Naive thymus-derived CD4-positive, alpha-beta T cell (primary cell): Measurements from ENCODE around the gene SORCS2. TPM values are rescaled to one million over a fixed set of nuclear protein-coding genes. Genes with fewer than 3 reads are reported as not detected.

ENCODE experiments used
- ATAC-seq: fragments of 150-1000 bp; cut with Tn5 transposase; 2 replicates; pipeline ENCODE4 v1.10.0; 2021; ENCODE audit warnings: mild to moderate bottlenecking, moderate library complexity
- CTCF ChIA-PET: fragments of 350-600 bp; sonication (Branson Sonifier 250); formaldehyde crosslinking; loops from one replicate; lab custom pipeline; 2021; ENCODE audit warnings: antibody characterized with exemption; lab: Charles Lee
- POLR2A ChIA-PET: fragments of 350-600 bp; sonication (Branson Sonifier 250); formaldehyde crosslinking; loops from one replicate; lab custom pipeline; 2021; ENCODE audit warnings: antibody characterized with exemption, inconsistent platforms; lab: Charles Lee
- DNase-seq, 9 donors: peaks; one replicate each; pipeline versions ENCODE4 v3.0.0 to v3.0.0-alpha.2; 2020 to 2022; ENCODE audit warnings: mixed read lengths in 1 of 9
- H3K27ac ChIP-seq: one replicate; pipeline ENCODE4 v1.7.0; 2013; ENCODE audit warnings: mild to moderate bottlenecking, low read depth, low read length, moderate library complexity
- H3K27me3 ChIP-seq, 2 donors: one replicate each; pipeline ENCODE4 v1.7.0; 2013; ENCODE audit warnings: low read length in 2 of 2, mild to moderate bottlenecking in 2 of 2, moderate library complexity in 2 of 2; ENCODE audit not compliant: control insufficient read depth in 2 of 2, insufficient read depth in 2 of 2
- H3K36me3 ChIP-seq, 3 experiments: 1 replicate in 2 of 3; 2 replicates in 1 of 3; pipeline ENCODE4 v1.7.0; 2013; ENCODE audit warnings: low read length in 3 of 3, mild to moderate bottlenecking in 3 of 3, moderate library complexity in 1 of 3; ENCODE audit not compliant: insufficient read depth in 3 of 3, control insufficient read depth in 2 of 3
- H3K4me1 ChIP-seq, 2 donors: one replicate each; pipeline ENCODE4 v1.7.0; 2013; ENCODE audit warnings: low read length in 2 of 2, mild to moderate bottlenecking in 2 of 2, moderate library complexity in 1 of 2; ENCODE audit not compliant: control insufficient read depth in 2 of 2, insufficient read depth in 2 of 2
- H3K4me3 ChIP-seq: 2 replicates; pipeline ENCODE4 v1.7.0; 2013; ENCODE audit warnings: mild to moderate bottlenecking, low read length
- H3K9me3 ChIP-seq, 3 experiments: 1 replicate in 2 of 3; 2 replicates in 1 of 3; pipeline ENCODE4 v1.7.0; 2013; ENCODE audit warnings: low read length in 3 of 3; ENCODE audit not compliant: control insufficient read depth in 2 of 3
- H3K27ac Mint-ChIP-seq, 9 donors: one replicate each; pipeline ENCODE4 v1.8.0; 2020 to 2022; ENCODE audit warnings: mixed read lengths in 9 of 9, mild to moderate bottlenecking in 8 of 9, moderate library complexity in 5 of 9, inconsistent platforms in 2 of 9
- H3K27me3 Mint-ChIP-seq, 5 donors: one replicate each; pipeline ENCODE4 v1.8.0; 2021 to 2022; ENCODE audit warnings: mixed read lengths in 5 of 5, mild to moderate bottlenecking in 1 of 5
- H3K36me3 Mint-ChIP-seq, 5 donors: one replicate each; pipeline ENCODE4 v1.8.0; 2020 to 2022; ENCODE audit warnings: mixed read lengths in 5 of 5, mild to moderate bottlenecking in 3 of 5, inconsistent platforms in 1 of 5
- H3K4me1 Mint-ChIP-seq, 7 donors: one replicate each; pipeline ENCODE4 v1.8.0; 2020 to 2022; ENCODE audit warnings: mixed read lengths in 7 of 7, mild to moderate bottlenecking in 3 of 7, inconsistent platforms in 1 of 7
- H3K4me3 Mint-ChIP-seq, 10 donors: one replicate each; pipeline ENCODE4 v1.8.0; 2020 to 2022; ENCODE audit warnings: mild to moderate bottlenecking in 10 of 10, mixed read lengths in 10 of 10, moderate library complexity in 6 of 10, inconsistent platforms in 2 of 10
- H3K9me3 Mint-ChIP-seq, 11 donors: one replicate each; pipeline ENCODE4 v1.8.0; 2020 to 2022; ENCODE audit warnings: mixed read lengths in 11 of 11, mild to moderate bottlenecking in 4 of 11, inconsistent platforms in 1 of 11, moderate library complexity in 1 of 11
- intact Hi-C, 2 donors: fragments of 100-400 bp; cut with micrococcal nuclease; formaldehyde crosslinking; loops; one replicate each; pipeline ENCODE4 v1.15.1; 2023
- polyA plus RNA-seq, 2 donors: library from polyadenylated mRNA; unstranded; fragments of 300-500 nt; fragmentation: Illumina TruSeq; gene quantifications; one replicate each; pipeline ENCODE4 v1.2.3, GENCODE V29; 2021
- total RNA-seq, 6 experiments: library from RNA in 5 of 6; stranded (reverse) in 5 of 6; gene quantifications; 1 replicate in 5 of 6; 2 replicates in 1 of 6; pipeline ENCODE4 v1.2.3 and lab custom pipeline; 2021 to 2026

SORCS2 gene
- total and polyA plus RNA-seq, 7 experiments from 2014 or later: 0.10 TPM; not detected in 6

- Mint-ChIP-seq H3K27ac (peak overlapping the region in 1 of 9 donors; percentile 51), H3K4me3 (no peak overlapping the region), H3K27me3 (peaks cover 0 to 56% (median 0%) of the 10 kb centered on the region in 5 donors), H3K4me1 (peaks cover 11 to 44% (median 21%) of the 10 kb centered on the region in 7 donors), H3K9me3 (no peaks in the 10 kb centered on the region), H3K36me3 (peaks cover 0 to 9% (median 0%) of the 10 kb centered on the region in 5 donors)
- no peaks in the 10 kb centered on the region for H3K36me3 ChIP-seq
- no peak overlapping the region for H3K4me3 ChIP-seq
- POLR2A ChIA-PET: no interaction called here
- H3K9me3 ChIP-seq: no peaks in the 10 kb centered on the region
- peaks cover 0 to 52% of the 10 kb centered on the region in 2 donors for H3K4me1 ChIP-seq
- no peak for DNase-seq
- no peak overlapping the region for H3K27ac ChIP-seq
- H3K27me3 ChIP-seq: no peaks in the 10 kb centered on the region
- CTCF ChIA-PET: no interaction called here
- peak; percentile 64 for ATAC-seq
- intact Hi-C loops: loop anchor here in 1 of 2 donors (10.0 kb wide), 1 partner anchor 157 kb away; no protein-coding TSS in a partner anchor
These were observed 455.5 kb downstream of the SORCS2 start for GRCh38 chr4:7647600-7648543.

DNA sequence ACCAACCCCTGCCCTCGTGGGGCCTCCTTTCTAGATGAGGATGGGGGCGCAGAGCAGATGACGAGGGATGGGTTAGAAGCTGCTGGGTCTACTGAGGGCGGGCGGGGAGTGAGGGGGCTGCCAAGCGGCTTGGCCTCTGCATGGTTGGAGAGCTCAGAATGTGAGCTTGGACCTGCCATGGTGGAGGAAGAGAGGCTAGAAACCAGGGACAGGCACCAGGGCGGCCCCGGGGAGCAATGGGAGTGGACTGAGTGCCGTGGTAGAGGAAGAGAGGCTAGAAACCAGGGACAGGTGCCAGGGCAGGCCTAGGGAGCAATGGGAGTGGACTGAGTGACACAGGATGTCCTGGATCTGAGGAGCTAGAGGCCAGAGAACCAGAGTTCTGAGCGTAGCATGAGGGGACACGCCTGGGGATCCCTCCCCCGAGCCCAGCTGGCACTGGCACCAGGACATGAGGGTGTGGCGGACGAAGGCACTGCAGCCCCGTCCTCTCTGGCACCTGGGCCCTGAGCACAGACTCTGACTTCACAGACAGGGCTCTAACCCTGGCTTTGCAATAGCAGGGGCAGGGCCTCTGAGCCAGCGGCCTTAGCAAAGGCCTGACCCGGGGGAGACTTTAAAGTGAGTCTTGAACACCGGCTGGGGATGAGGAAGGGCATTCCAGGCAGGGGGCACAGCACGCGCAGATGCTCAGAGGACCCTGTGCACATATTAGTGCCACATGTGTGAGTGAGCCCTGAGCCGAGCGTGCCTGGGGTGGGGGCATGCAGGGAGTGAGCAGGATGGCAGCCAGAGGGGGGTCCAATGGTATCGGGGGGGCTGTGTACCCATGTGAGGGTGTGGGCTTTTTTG is 456.4 kb downstream of the SORCS2 start:
- intact Hi-C loops: loop anchor here in 1 of 2 donors (10.0 kb wide), 1 partner anchor 156 kb away; no protein-coding TSS in a partner anchor

GRCh38 chr4:7649411-7649740 is 457.0 kb downstream of the SORCS2 start:
- Histone ChIP-seq H3K4me3 (no peak overlapping the region), H3K36me3 (no peaks in the 10 kb centered on the region), H3K9me3 (no peaks in the 10 kb centered on the region), H3K4me1 (peaks cover 0 to 58% of the 10 kb centered on the region in 2 donors), H3K27ac (no peak overlapping the region), H3K27me3 (no peaks in the 10 kb centered on the region)
- Mint-ChIP-seq H3K27ac (peak overlapping the region in 6 of 9 donors; percentile 12 to 72 (median 63)), H3K36me3 (peaks cover 0 to 9% (median 0%) of the 10 kb centered on the region in 5 donors), H3K27me3 (peaks cover 0 to 62% (median 0%) of the 10 kb centered on the region in 5 donors), H3K9me3 (no peaks in the 10 kb centered on the region), H3K4me1 (peaks cover 11 to 44% (median 21%) of the 10 kb centered on the region in 7 donors), H3K4me3 (peak overlapping the region in 8 of 10 donors; percentile 39 to 74 (median 62))
- CTCF ChIA-PET: no interaction called here
- intact Hi-C loops: loop anchor here in 1 of 2 donors (10.0 kb wide), 1 partner anchor 155 kb away; no protein-coding TSS in a partner anchor
- POLR2A ChIA-PET: no interaction called here
- no peak for DNase-seq
- no peak for ATAC-seq

More for the DNA sequence above, 456.4 kb downstream of the SORCS2 start:
- no peaks in the 10 kb centered on the region for H3K27me3 ChIP-seq
- no peak overlapping the region for H3K27ac ChIP-seq
- ATAC-seq: no peak
- H3K4me1 ChIP-seq: peaks cover 0 to 58% of the 10 kb centered on the region in 2 donors
- ChIA-PET POLR2A (no interaction called here), CTCF (no interaction called here)
- peak overlapping the region in 3 of 10 donors; percentile 48 to 65 (median 64) for H3K4me3 Mint-ChIP-seq
- DNase-seq: no peak
- H3K27ac Mint-ChIP-seq: peak overlapping the region in 4 of 9 donors; percentile 25 to 72 (median 65)
- H3K27me3 Mint-ChIP-seq: peaks cover 0 to 57% (median 0%) of the 10 kb centered on the region in 5 donors
- no peaks in the 10 kb centered on the region for H3K9me3 Mint-ChIP-seq
- H3K9me3 ChIP-seq: no peaks in the 10 kb centered on the region
- peaks cover 11 to 44% (median 21%) of the 10 kb centered on the region in 7 donors for H3K4me1 Mint-ChIP-seq
- peaks cover 0 to 9% (median 0%) of the 10 kb centered on the region in 5 donors for H3K36me3 Mint-ChIP-seq
- H3K36me3 ChIP-seq: no peaks in the 10 kb centered on the region
- no peak overlapping the region for H3K4me3 ChIP-seq

DNA sequence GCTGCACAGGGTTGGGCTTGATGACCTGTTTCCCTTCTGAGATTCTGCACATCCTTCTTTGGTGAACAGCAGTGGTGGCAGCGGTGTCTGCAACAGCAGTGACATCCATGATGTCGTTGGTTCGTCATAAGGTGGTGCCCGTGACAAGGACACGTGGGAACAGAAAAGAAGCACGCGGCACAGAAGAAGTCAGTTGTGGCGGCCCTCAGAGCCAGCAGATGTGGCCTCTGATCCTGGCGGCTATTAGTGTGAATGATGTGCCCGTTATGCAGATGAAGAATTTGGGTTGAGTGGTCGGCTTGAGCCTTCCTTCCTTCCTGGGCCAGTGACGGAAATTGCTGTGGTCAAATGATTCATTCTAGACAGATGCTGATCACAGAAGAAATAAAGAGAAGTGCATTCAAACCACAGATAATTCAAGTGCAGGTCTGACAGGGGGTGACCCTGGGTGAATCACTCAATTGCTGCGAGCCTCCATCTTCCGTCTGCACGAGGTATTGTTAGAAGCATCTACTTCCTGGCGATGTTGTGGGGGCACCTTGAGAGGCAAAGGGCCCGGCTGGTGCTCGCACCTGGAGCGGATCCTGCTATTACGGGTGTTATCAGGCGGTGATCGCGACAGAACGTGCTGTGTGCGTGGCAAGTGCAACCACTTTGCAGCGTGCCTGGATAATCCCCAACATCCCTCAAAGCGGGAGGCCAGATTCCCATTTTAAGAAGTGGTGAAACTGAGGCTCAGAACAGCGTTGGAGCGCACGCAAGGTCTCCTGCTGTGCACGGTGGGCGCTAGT is 457.6 kb downstream of the SORCS2 start:
- peaks cover 11 to 44% (median 21%) of the 10 kb centered on the region in 7 donors for H3K4me1 Mint-ChIP-seq
- Histone ChIP-seq H3K27me3 (no peaks in the 10 kb centered on the region), H3K4me3 (no peak overlapping the region), H3K4me1 (peaks cover 0 to 58% of the 10 kb centered on the region in 2 donors), H3K36me3 (no peaks in the 10 kb centered on the region), H3K27ac (no peak overlapping the region), H3K9me3 (no peaks in the 10 kb centered on the region)
- ATAC-seq (peak; percentile 75), DNase-seq (peak in 7 of 9 donors; percentile 7 to 33 (median 27))
- intact Hi-C loops: loop anchor here in 1 of 2 donors (10.0 kb wide), 1 partner anchor 155 kb away; no protein-coding TSS in a partner anchor
- ChIA-PET CTCF (no interaction called here), POLR2A (no interaction called here)
- H3K36me3 Mint-ChIP-seq: peaks cover 0 to 5% (median 0%) of the 10 kb centered on the region in 5 donors
- peaks cover 0 to 62% (median under 1%) of the 10 kb centered on the region in 5 donors for H3K27me3 Mint-ChIP-seq
- H3K27ac Mint-ChIP-seq: peak overlapping the region in 8 of 9 donors; percentile 1 to 72 (median 44)
- H3K4me3 Mint-ChIP-seq: peak overlapping the region; percentile 14 to 68 (median 60)
- H3K9me3 Mint-ChIP-seq: no peaks in the 10 kb centered on the region

DNA sequence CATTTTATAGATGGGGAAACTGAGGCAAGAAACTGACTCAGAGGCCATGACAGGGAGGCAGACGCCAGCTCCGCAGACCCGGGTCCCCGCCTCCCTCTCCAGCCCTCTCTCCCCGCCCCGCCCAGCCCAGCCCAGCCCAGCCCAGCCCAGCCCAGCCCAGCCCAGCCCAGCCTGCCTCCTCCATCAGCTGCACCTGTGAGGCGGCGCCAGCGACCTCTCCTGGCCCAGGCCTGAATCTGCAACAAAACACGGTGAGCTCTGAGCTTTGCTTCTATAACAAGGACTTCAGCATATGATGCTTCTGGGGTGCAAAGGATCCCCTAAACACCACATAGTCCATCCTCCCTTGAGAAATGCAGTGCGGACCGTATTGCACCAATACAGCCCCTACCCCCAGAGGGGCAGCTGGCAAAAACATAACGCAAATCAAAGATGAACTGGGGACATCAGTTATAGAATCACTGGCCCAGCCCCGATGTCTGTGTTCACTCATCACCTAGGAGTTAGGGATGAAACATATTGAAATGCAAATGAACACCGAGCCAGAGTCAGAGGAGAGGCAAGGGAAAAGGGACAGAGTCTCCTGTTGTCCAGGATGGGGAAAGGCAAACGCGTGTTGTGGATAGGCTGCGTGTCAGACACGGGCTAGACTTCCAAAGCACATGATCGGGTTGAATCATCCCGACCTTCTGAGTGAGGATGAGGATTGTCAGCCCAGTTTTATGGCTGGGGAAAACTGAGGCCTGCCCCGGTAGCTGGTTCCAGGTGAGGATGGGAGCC is 458.5 kb downstream of the SORCS2 start:
- no peaks in the 10 kb centered on the region for H3K27me3 ChIP-seq
- Mint-ChIP-seq H3K27me3 (peaks cover 0 to 67% (median 5%) of the 10 kb centered on the region in 5 donors), H3K27ac (peak overlapping the region in 3 of 9 donors; percentile 33 to 78 (median 42)), H3K9me3 (no peaks in the 10 kb centered on the region), H3K4me1 (peaks cover 11 to 44% (median 21%) of the 10 kb centered on the region in 7 donors), H3K4me3 (peak overlapping the region in 3 of 10 donors; percentile 18 to 42 (median 33)), H3K36me3 (peaks cover 0 to 5% (median 0%) of the 10 kb centered on the region in 5 donors)
- H3K9me3 ChIP-seq: no peaks in the 10 kb centered on the region
- no peak for DNase-seq
- POLR2A ChIA-PET: no interaction called here
- CTCF ChIA-PET: no interaction called here
- H3K27ac ChIP-seq: no peak overlapping the region
- ATAC-seq: peak; percentile 33
- no peaks in the 10 kb centered on the region for H3K36me3 ChIP-seq
- intact Hi-C loops: no loop called here
- H3K4me3 ChIP-seq: no peak overlapping the region
- H3K4me1 ChIP-seq: peaks cover 0 to 49% of the 10 kb centered on the region in 2 donors
